HUDEP-2 (cell line): ENCODE results near the gene MPHOSPH10.
"Not testable (repeated sequence)": the region's sequence is repeated elsewhere in the genome, so short reads cannot be mapped to it uniquely, and the experiment has no call there.

Source experiments
- DNase-seq, 76 experiments: peaks; one replicate each; lab custom pipeline; 2025; ENCODE audit not compliant: unreplicated experiment in 76 of 76; lab: John Stamatoyannopoulos, UW

MPHOSPH10 gene

GRCh38 chr2:71122387-71123298, 7.8 kb upstream of the MPHOSPH10 start:
- peak in 51 of 76 experiments; percentile 1 to 64 (median 18) for DNase-seq

- DNase-seq = no peak
These were observed 4.7 kb upstream of the MPHOSPH10 start for GRCh38 chr2:71125506-71126294.

GRCh38 chr2:71126957-71127356, 3.5 kb upstream of the MPHOSPH10 start:
- no peak for DNase-seq

- peak in 3 of 76 experiments; percentile 43 to 67 (median 48) for DNase-seq
These were observed 1.1 kb upstream of the MPHOSPH10 start for GRCh38 chr2:71129114-71129901.

GRCh38 chr2:71129902-71130151, 607 bp upstream of the MPHOSPH10 start:
- DNase-seq = peak in 11 of 76 experiments; percentile 34 to 70 (median 50)

- DNase-seq = peak in 4 of 76 experiments; percentile 7 to 38 (median 26)
These were observed 441 bp downstream of the MPHOSPH10 start for GRCh38 chr2:71130905-71131244.

- not testable (repeated sequence) for DNase-seq
These were observed 1.1 kb downstream of the MPHOSPH10 start for GRCh38 chr2:71131387-71132166.

- no peak for DNase-seq
These were observed 3.2 kb downstream of the MPHOSPH10 start for GRCh38 chr2:71133603-71134002.

GRCh38 chr2:71136174-71136573, 5.7 kb downstream of the MPHOSPH10 start:
- DNase-seq = no peak

- no peak for DNase-seq
These were observed 13.3 kb downstream of the MPHOSPH10 start for GRCh38 chr2:71143782-71144181.

- DNase-seq = no peak
These were observed 18.2 kb downstream of the MPHOSPH10 start for GRCh38 chr2:71148506-71149063.

GRCh38 chr2:71150082-71150816, 19.8 kb downstream of the MPHOSPH10 start:
- no peak for DNase-seq

GRCh38 chr2:71151620-71152019, 21.2 kb downstream of the MPHOSPH10 start:
- DNase-seq = no peak

GRCh38 chr2:71153585-71154224, 23.3 kb downstream of the MPHOSPH10 start:
- no peak for DNase-seq

GRCh38 chr2:71154279-71154678, 23.8 kb downstream of the MPHOSPH10 start:
- no peak for DNase-seq

- peak in 42 of 76 experiments; percentile 2 to 77 (median 18) for DNase-seq
These were observed 24.4 kb downstream of the MPHOSPH10 start for GRCh38 chr2:71154798-71155197.

GRCh38 chr2:71155846-71156245, 25.4 kb downstream of the MPHOSPH10 start:
- DNase-seq = no peak

GRCh38 chr2:71156573-71156972, 26.1 kb downstream of the MPHOSPH10 start:
- DNase-seq = peak in 10 of 76 experiments; percentile 2 to 61 (median 16)
